HEK293 (cell line): ENCODE results near the gene L3HYPDH.

Experiments used
- ATF2 ChIP-seq: fragments of 450-650 bp; formaldehyde crosslinking; IDR thresholded peaks from 2 replicates; pipeline ENCODE4 v1.5.1; 2016; ENCODE audit warnings: missing biosample characterization, missing genetic modification characterization, low read depth
- CTCF ChIP-seq: fragments of 450-650 bp; formaldehyde crosslinking; IDR thresholded peaks from 2 replicates; pipeline ENCODE4 v1.5.1; 2016; ENCODE audit warnings: missing biosample characterization, missing genetic modification characterization
- GLIS2 ChIP-seq: fragments of 450-650 bp; formaldehyde crosslinking; IDR thresholded peaks from 2 replicates; pipeline ENCODE4 v1.5.1; 2016; ENCODE audit warnings: missing biosample characterization, missing genetic modification characterization
- MYNN ChIP-seq: fragments of 450-650 bp; formaldehyde crosslinking; IDR thresholded peaks from 2 replicates; pipeline ENCODE4 v1.5.1; 2016; ENCODE audit warnings: missing biosample characterization, missing genetic modification characterization, borderline replicate concordance
- PATZ1 ChIP-seq: fragments of 450-650 bp; formaldehyde crosslinking; IDR thresholded peaks from 2 replicates; pipeline ENCODE4 v1.5.1; 2016; ENCODE audit warnings: missing biosample characterization, missing genetic modification characterization
- ZNF274 ChIP-seq, 2 experiments: fragments of 200-500 bp in 1 of 2; fragments of 450-650 bp in 1 of 2; sonication (Bioruptor generic) in 1 of 2; formaldehyde crosslinking in 1 of 2; IDR thresholded peaks; 2 replicates each; pipeline versions ENCODE4 v1.5.1 to v1.6.1; 2014 to 2016; ENCODE audit warnings: borderline replicate concordance in 1 of 2, inconsistent platforms in 1 of 2, low read length in 1 of 2, missing biosample characterization in 1 of 2, missing genetic modification characterization in 1 of 2
- ZNF350 ChIP-seq: fragments of 450-650 bp; formaldehyde crosslinking; IDR thresholded peaks from 2 replicates; pipeline ENCODE4 v1.5.0; 2017; ENCODE audit warnings: missing biosample characterization, mild to moderate bottlenecking, missing genetic modification characterization
- ZNF549 ChIP-seq: fragments of 450-650 bp; IDR thresholded peaks from 2 replicates; pipeline ENCODE4 v1.5.1; 2018; ENCODE audit warnings: missing biosample characterization, missing genetic modification characterization, mild to moderate bottlenecking, inconsistent platforms, moderate library complexity
- ZNF621 ChIP-seq: fragments of 450-650 bp; formaldehyde crosslinking; IDR thresholded peaks from 2 replicates; pipeline ENCODE4 v1.5.1; 2017; ENCODE audit warnings: missing biosample characterization, missing genetic modification characterization
- ZSCAN16 ChIP-seq: fragments of 450-650 bp; formaldehyde crosslinking; IDR thresholded peaks from 2 replicates; pipeline ENCODE4 v1.5.1; 2016; ENCODE audit warnings: missing biosample characterization, missing genetic modification characterization

- TF ChIP-seq ZNF621 (tag by site-specific recombination) (no peak), ATF2 (tag by site-specific recombination) (no peak), CTCF (no peak), MYNN (tag by site-specific recombination) (no peak), GLIS2 (no peak), ZNF549 (tag by site-specific recombination) (no peak), ZSCAN16 (tag by site-specific recombination) (no peak), ZNF274 (IDR thresholded peaks at IDR 0.05; ENCODE audit: low read length) (no peak), ZNF274 (tag by site-specific recombination; IDR thresholded peaks at IDR 0.05; ENCODE audit: borderline replicate concordance) (no peak), PATZ1 (tag by site-specific recombination) (no peak), ZNF350 (tag by site-specific recombination) (no peak)
These were observed 2.2 kb downstream of the L3HYPDH start for GRCh38 chr14:59481871-59482540.
